Caco-2 (cell line): ENCODE results near the gene FHAD1. TPM values are rescaled to one million over a fixed set of nuclear protein-coding genes. Genes with fewer than 3 reads are reported as not detected.

Experiments used
- BruUV-seq: library from RNA; stranded (reverse); fragments of 400-500 nt; replicated peaks from 2 replicates; lab custom pipeline; 2021; lab: Mats Ljungman, UMichigan
- CTCF ChIA-PET: fragments of 300-600 bp; sonication (Branson Sonifier 250); formaldehyde crosslinking; loops from one replicate; lab custom pipeline; 2022; ENCODE audit warnings: antibody characterized with exemption; lab: Charles Lee
- POLR2A ChIA-PET: fragments of 300-600 bp; sonication (Branson Sonifier 250); formaldehyde crosslinking; loops from one replicate; lab custom pipeline; 2022; ENCODE audit warnings: antibody characterized with exemption; lab: Charles Lee
- DNase-seq, 2 experiments: peaks; one replicate each; pipeline versions ENCODE4 v3.0.0 to v3.0.0-alpha.2; 2020 to 2022
- H3K27me3 ChIP-seq: replicated peaks from 2 replicates; pipeline ENCODE4 v1.6.0; 2011; ENCODE audit warnings: low read length; ENCODE audit not compliant: control insufficient read depth, insufficient read depth
- H3K36me3 ChIP-seq: 2 replicates; pipeline ENCODE4 v1.5.1; 2011; ENCODE audit warnings: low read length; ENCODE audit not compliant: control insufficient read depth, insufficient read depth
- H3K4me1 ChIP-seq: fragments of 250-450 bp; sonication (Bioruptor Pico); 2 replicates; pipeline ENCODE4 v1.5.1; 2020; ENCODE audit warnings: mild to moderate bottlenecking
- H3K4me3 ChIP-seq: 2 replicates; pipeline ENCODE4 v1.5.1; 2011; ENCODE audit warnings: low read depth, mild to moderate bottlenecking, control low read depth, low read length
- H3K9me3 ChIP-seq: fragments of 250-450 bp; sonication (Bioruptor Pico); 2 replicates; pipeline ENCODE4 v1.5.1; 2020; ENCODE audit warnings: mild to moderate bottlenecking, moderate library complexity
- H3K27ac Mint-ChIP-seq: one replicate; pipeline ENCODE4 v1.8.0; 2022; ENCODE audit warnings: mixed read lengths; ENCODE audit not compliant: unreplicated experiment
- H3K27me3 Mint-ChIP-seq: one replicate; pipeline ENCODE4 v1.8.0; 2022; ENCODE audit warnings: mixed read lengths; ENCODE audit not compliant: insufficient read depth, unreplicated experiment
- H3K36me3 Mint-ChIP-seq: one replicate; pipeline ENCODE4 v1.8.0; 2022; ENCODE audit warnings: mild to moderate bottlenecking, mixed read lengths; ENCODE audit not compliant: insufficient read depth, unreplicated experiment
- H3K4me1 Mint-ChIP-seq: one replicate; pipeline ENCODE4 v1.8.0; 2022; ENCODE audit warnings: low read depth, mixed read lengths; ENCODE audit not compliant: unreplicated experiment
- H3K4me3 Mint-ChIP-seq: one replicate; pipeline ENCODE4 v1.8.0; 2022; ENCODE audit warnings: mild to moderate bottlenecking, moderate library complexity, mixed read lengths; ENCODE audit not compliant: unreplicated experiment
- H3K9me3 Mint-ChIP-seq: one replicate; pipeline ENCODE4 v1.8.0; 2022; ENCODE audit warnings: mixed read lengths; ENCODE audit not compliant: unreplicated experiment
- intact Hi-C: fragments of 100-400 bp; cut with micrococcal nuclease; formaldehyde crosslinking; loops from one replicate; pipeline ENCODE4 v1.10.0; 2022; ENCODE audit not compliant: unreplicated experiment
- total RNA-seq: library from RNA; stranded (reverse); gene quantifications from 2 replicates; pipeline ENCODE4 v1.2.3, GENCODE V29; 2022
- TF ChIP-seq, protein P1 (sequence below), 2 experiments: fragments of 200-600 bp in 1 of 2; IDR thresholded peaks; 1 replicate in 1 of 2; 2 replicates in 1 of 2; pipeline versions ENCODE4 v1.5.1 to v1.8.0; 2011 to 2022; ENCODE audit warnings: antibody characterized with exemption in 1 of 2, control low read depth in 1 of 2, inconsistent platforms in 1 of 2, low read depth in 1 of 2, low read length in 1 of 2, mild to moderate bottlenecking in 1 of 2, moderate library complexity in 1 of 2; ENCODE audit not compliant: insufficient read depth in 1 of 2, severe bottlenecking in 1 of 2, unreplicated experiment in 1 of 2

The FHAD1 gene
- total RNA-seq, 1 experiment from 2014 or later, result 0.18 TPM

DNA sequence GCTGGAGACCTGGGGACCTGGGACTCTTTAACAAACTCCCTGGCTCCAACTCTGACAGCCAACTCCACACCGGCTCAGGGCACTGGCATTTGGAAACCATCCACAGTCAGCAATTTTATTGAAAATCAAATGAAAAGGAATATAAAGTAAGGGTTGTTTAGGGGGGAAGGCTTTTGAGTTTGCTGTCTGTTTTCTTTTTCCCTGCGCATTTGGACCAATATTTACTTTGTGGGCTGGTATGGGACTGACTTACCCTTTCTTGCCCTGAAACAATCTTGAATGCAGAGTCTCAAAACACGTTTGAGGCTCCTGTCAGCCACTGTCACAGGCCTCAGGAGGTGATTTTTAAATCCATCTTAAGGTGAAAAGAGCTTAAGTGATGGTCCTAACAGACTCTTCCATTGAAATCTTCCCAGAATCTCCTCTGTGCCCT, 147.3 kb downstream of the FHAD1 start:
- no peak overlapping the region for H3K4me3 Mint-ChIP-seq
- BruUV-seq, result no TSS peak
- no peak overlapping the region for H3K27ac Mint-ChIP-seq
- H3K36me3 Mint-ChIP-seq, result no peaks in the 10 kb centered on the region
- POLR2A ChIA-PET, result no interaction called here
- intact Hi-C loops, result no loop called here
- TF ChIP-seq, protein P1, sequence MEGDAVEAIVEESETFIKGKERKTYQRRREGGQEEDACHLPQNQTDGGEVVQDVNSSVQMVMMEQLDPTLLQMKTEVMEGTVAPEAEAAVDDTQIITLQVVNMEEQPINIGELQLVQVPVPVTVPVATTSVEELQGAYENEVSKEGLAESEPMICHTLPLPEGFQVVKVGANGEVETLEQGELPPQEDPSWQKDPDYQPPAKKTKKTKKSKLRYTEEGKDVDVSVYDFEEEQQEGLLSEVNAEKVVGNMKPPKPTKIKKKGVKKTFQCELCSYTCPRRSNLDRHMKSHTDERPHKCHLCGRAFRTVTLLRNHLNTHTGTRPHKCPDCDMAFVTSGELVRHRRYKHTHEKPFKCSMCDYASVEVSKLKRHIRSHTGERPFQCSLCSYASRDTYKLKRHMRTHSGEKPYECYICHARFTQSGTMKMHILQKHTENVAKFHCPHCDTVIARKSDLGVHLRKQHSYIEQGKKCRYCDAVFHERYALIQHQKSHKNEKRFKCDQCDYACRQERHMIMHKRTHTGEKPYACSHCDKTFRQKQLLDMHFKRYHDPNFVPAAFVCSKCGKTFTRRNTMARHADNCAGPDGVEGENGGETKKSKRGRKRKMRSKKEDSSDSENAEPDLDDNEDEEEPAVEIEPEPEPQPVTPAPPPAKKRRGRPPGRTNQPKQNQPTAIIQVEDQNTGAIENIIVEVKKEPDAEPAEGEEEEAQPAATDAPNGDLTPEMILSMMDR (IDR thresholded peaks at IDR 0.05; ENCODE audit: insufficient read depth in 1 of 2, low read depth in 1 of 2, low read length in 1 of 2, severe bottlenecking in 1 of 2, unreplicated experiment in 1 of 2), result no peak
- H3K9me3 ChIP-seq, result no peaks in the 10 kb centered on the region
- peaks cover 4% of the 10 kb centered on the region; the same call in 1 of the 2 replicates for H3K4me1 ChIP-seq
- H3K36me3 ChIP-seq, result no peaks in the 10 kb centered on the region
- no peaks in the 10 kb centered on the region for H3K27me3 ChIP-seq
- no peaks in the 10 kb centered on the region for H3K27me3 Mint-ChIP-seq
- CTCF ChIA-PET, result no interaction called here
- no peak for DNase-seq
- no peaks in the 10 kb centered on the region for H3K9me3 Mint-ChIP-seq
- H3K4me1 Mint-ChIP-seq, result no peaks in the 10 kb centered on the region
- no peak overlapping the region for H3K4me3 ChIP-seq

GRCh38 chr1:15397236-15397635, 150.2 kb downstream of the FHAD1 start:
- TF ChIP-seq, protein P1 (IDR thresholded peaks at IDR 0.05; ENCODE audit: insufficient read depth in 1 of 2, low read depth in 1 of 2, low read length in 1 of 2, severe bottlenecking in 1 of 2, unreplicated experiment in 1 of 2), result no peak
- no peaks in the 10 kb centered on the region for H3K36me3 ChIP-seq
- Mint-ChIP-seq H3K4me1 (no peaks in the 10 kb centered on the region), H3K36me3 (no peaks in the 10 kb centered on the region), H3K27me3 (no peaks in the 10 kb centered on the region), H3K9me3 (no peaks in the 10 kb centered on the region), H3K4me3 (no peak overlapping the region), H3K27ac (no peak overlapping the region)
- no peaks in the 10 kb centered on the region for H3K27me3 ChIP-seq
- H3K9me3 ChIP-seq, result no peaks in the 10 kb centered on the region
- H3K4me1 ChIP-seq, result peaks cover 4% of the 10 kb centered on the region; the same call in 1 of the 2 replicates
- no peak overlapping the region for H3K4me3 ChIP-seq
- CTCF ChIA-PET, result no interaction called here
- BruUV-seq, result no TSS peak
- DNase-seq, result no peak
- POLR2A ChIA-PET, result no interaction called here
- intact Hi-C loops, result no loop called here

DNA sequence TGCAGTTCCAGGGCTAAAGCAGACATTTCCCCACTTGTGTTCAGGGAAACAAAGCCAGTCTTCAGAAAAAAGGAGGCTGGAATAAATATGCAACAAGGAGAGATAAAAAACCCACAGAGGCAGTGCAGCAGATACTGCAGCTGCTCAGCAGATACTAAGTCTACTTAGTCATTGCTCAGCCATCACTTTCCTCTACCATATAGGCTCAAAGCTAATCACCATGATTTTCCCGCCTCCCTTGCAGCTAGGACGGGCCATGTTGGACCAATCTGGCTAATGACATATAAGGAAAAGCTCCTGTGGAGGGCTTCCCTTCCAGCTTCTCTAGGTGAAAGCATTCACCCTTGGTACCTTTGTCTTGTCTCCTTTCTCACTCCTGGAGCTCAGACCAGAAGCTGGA, 152.7 kb downstream of the FHAD1 start:
- Mint-ChIP-seq H3K9me3 (no peaks in the 10 kb centered on the region), H3K27ac (no peak overlapping the region), H3K4me1 (no peaks in the 10 kb centered on the region), H3K4me3 (no peak overlapping the region), H3K36me3 (no peaks in the 10 kb centered on the region), H3K27me3 (no peaks in the 10 kb centered on the region)
- no peaks in the 10 kb centered on the region for H3K4me1 ChIP-seq
- H3K9me3 ChIP-seq, result no peaks in the 10 kb centered on the region
- H3K27me3 ChIP-seq, result no peaks in the 10 kb centered on the region
- CTCF ChIA-PET, result no interaction called here
- no TSS peak for BruUV-seq
- intact Hi-C loops, result no loop called here
- no peaks in the 10 kb centered on the region for H3K36me3 ChIP-seq
- H3K4me3 ChIP-seq, result no peak overlapping the region
- no peak for DNase-seq
- POLR2A ChIA-PET, result no interaction called here
- TF ChIP-seq, protein P1 (IDR thresholded peaks at IDR 0.05; ENCODE audit: insufficient read depth in 1 of 2, low read depth in 1 of 2, low read length in 1 of 2, severe bottlenecking in 1 of 2, unreplicated experiment in 1 of 2), result no peak
